ENCODE measurements around the gene TMTC2. TPM values are rescaled to one million over a fixed set of nuclear protein-coding genes. Genes with fewer than 3 reads are reported as not detected.

The TMTC2 gene
- polyA plus RNA-seq, 3 donors: 36.4 to 41.4 (median 37.4) TPM

DNA sequence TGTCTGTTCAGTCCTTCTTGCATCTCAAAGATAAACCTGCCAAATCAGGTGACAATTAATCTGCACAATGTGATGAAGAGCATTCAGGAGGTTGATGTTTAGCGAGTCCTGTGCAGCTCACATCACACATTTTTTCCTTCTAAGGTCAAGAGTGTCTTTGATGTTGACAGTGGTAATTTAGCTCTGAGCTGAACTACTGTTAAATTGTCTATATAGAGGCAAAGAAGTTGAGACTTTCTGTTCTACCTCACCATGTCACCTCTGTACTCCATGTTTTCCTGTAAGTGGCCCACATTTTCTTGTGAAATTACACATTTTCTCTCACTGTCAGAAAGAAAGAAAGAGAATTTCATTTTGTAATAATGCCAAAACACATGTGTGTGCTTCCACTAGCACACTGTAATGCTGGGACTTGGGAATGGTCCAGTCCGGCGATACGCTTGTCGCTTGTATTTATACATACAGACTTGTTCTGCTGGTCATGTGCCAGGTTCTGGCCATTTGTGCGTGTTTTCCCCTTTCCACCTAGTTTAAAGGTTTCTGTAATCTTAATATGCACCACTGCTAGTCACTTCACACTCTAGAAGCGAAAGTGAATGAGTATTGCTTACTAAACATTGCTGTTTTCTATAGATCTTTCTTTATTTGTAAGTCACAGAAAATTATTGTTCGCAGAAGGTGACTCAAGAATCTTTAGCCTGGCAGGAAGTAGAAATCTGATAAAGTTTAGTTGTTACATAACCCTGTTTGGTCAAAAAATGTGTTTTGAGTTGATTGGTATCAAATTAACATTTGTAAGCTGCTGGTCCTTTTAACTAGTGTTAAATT lies 328.9 kb downstream of the TMTC2 start:
- no peak for DNase-seq (ENCODE audit: extremely low read depth in 1 of 11, low read depth in 9 of 11, low spot score in 4 of 11)

DNA sequence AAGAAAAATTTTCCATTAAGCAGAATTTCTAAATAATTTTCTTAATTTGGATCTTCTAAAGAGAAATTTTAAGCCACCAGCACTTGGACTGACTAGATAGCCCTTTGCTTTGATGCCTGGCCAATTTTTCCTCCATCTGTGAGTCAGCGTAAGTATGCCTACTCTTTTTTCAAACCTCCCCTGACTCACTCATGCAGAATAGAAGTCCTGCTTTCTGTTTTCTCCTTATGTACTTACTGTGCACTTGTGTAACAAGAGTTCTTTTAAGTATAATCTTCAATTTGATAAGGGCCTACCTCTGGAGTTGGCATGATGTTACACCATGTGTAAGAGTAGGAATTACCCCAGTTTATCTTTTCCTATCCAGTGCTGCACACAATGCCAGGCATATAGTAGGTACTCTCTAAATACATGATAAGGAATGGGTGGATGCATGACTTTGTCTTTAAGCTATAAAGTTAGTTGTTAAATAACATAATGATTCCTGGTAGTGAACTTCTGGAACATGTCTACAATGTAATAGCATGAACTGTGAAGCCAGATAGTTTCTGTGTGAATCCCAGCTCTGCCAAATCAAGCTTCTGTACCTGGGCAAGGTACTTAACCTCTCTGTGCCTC lies 329.6 kb downstream of the TMTC2 start:
- peak in 1 of 11 donors; percentile 8 for DNase-seq (ENCODE audit: extremely low read depth in 1 of 11, low read depth in 9 of 11, low spot score in 4 of 11)

DNA sequence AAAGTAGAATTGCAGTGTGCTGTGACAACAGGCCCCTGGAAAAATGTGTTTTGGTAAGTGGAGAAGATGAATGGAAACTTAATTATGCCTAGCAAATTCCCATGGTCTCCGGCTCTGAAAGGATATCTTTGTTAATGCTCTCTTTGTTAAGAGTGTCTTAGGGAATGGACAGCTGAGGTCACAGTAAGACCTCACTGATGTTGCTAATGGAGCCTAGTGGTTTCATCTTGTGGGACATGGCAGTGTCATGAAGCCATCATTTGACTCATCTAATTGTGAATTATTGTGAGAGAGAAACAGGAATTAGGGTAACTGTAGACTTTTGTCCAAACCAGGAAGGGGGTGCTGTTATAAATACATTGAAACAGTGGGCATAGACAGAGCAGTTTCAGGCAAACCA lies 330.3 kb downstream of the TMTC2 start:
- no peak for DNase-seq (ENCODE audit: extremely low read depth in 1 of 11, low read depth in 9 of 11, low spot score in 4 of 11)

DNA sequence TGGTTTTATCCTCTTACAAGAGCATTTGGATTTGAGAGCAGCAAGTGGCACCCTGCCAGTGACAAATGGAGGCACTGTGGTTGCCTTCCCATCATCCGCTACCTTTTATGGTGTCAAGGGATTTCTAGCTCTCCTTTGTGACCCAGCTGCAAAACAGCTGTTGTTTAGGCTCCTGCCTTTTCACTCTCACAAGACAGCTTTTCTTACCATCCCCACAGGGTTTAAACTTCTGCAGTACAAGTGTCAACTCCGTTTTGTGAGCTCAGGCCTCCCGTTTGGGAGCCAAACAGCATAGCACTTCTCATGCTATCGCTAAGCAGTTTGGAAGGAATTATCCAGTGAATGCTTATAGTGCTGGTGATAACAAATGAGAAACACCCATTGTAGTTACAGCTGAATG lies 331.4 kb downstream of the TMTC2 start:
- DNase-seq (ENCODE audit: extremely low read depth in 1 of 11, low read depth in 9 of 11, low spot score in 4 of 11): no peak

DNA sequence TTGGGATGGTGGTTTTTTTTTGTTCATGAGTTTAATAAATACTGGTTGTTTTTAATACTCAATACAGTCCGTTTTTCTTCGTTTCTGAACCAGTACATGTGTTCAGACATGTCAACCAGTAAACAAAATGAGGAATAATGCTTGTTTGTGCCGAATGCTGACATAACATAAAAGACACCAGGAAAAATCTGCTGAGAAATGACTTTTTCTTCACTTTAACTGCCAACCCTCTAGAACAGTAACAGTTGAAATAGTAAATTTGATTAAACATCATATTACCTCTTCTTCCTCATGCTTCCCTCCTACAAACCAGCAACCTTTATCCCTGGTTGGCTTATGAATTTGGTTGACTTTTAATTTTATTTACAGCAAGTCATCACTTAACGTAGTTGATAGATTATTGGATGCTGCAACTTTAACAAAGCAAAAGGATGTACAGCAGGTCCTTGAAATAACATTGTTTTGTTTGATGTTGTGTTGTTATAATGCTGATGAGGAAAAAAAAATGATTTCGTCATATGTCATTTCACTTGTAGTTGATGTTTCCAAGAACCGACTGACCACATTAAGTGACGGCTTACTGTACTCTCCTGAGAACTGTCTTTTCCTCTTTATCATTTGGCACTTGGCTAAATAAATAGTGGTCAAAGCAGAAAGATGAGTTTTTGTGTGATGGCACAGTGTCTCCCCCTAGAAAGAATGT lies 340.5 kb downstream of the TMTC2 start:
- no peak for DNase-seq (ENCODE audit: extremely low read depth in 1 of 11, low read depth in 9 of 11, low spot score in 4 of 11)

DNA sequence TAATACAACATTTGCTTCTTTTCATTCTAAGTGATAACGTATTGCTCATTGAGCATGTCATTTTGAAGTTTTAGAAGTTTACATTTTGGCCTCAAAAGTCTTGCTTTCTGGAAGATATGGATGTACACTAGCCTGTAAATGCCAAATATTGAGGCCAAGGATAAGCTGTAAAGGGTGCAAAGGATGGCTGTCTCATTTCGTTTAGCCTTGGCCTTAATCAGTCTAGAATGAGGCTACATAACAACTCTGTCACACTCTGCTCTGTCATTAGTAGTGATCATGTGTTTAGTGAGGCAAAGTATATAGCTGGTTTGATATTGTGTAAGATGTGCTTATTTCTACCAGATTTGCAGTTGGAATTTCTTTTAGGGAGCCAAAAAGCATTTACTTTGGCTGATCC lies 344.5 kb downstream of the TMTC2 start:
- DNase-seq (ENCODE audit: extremely low read depth in 1 of 11, low read depth in 9 of 11, low spot score in 4 of 11): no peak

DNA sequence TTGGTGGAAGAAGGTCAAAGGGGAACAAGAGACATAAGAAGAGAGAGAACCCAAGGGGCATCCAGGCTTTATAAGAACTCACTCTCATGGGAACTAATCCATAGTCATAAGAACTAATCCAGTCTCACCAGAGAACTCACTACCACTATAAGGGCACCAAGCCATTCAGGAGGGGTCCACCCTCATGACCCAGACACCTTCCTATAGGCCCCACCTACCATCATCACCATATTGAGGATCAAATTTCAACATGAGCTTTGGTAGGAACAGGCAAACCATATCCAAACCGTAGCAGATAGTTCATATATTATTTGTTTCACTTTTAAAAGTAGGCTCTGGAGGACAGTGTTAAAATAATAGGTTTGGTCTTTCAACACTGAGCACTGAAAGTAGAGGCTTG lies 350.1 kb downstream of the TMTC2 start:
- DNase-seq (ENCODE audit: extremely low read depth in 1 of 11, low read depth in 9 of 11, low spot score in 4 of 11): no peak

DNA sequence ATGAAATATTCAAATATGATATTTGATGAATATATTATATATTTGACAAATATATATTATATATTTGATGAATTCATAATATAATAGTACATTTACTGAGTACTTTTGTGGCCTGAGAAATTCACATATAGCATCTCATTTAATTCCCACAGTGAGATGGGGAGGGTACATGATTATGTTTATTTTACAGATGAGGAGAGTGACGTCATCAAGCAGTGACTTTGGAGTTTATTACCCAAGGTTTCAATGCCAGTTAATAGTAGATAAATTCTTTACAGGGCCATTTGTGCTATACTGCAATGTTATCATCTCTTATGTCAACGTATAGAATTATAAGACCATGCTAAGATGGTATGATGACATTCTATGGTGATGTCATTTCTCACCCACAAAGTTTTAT lies 352.7 kb downstream of the TMTC2 start:
- no peak for DNase-seq (ENCODE audit: extremely low read depth in 1 of 11, low read depth in 9 of 11, low spot score in 4 of 11)

DNA sequence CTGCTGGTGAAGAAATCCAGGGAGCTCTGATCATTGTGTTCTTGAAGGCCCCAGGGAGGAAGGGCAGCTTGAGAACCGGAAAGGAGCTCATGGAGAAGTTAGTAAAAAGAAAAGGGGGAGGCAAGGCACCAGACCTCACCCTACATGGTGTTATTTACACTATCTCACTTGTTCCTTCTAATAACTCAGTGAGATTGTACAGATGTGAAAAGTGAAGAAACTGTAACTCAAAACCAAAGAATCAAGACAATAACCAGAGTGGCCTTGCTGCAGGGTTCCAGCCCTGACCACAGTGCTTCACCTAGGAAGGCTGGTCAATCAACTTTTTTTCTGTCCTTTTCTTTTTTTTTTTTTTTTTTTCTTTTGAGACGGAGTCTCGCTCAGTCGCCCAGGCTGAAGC lies 353.6 kb downstream of the TMTC2 start:
- no peak for DNase-seq (ENCODE audit: extremely low read depth in 1 of 11, low read depth in 9 of 11, low spot score in 4 of 11)

DNA sequence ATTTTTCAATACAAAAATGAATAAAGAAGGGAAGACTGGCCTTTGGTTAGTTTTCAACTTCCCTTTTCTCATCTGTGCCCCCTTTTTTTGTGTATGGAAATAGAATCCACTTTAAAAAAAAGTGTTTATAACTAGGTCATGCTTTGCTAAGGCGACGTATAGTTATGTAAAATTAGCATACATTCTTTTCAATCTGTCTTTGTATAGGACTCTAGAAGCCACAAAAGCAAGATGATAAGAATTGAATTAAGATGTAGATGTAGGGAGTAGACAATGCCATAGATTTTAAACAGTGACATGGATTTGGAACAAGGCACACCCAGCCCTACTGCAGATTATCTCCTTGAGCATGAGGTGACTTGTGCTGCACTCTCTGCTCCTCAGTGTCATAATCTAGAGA lies 354.3 kb downstream of the TMTC2 start:
- no peak for DNase-seq (ENCODE audit: extremely low read depth in 1 of 11, low read depth in 9 of 11, low spot score in 4 of 11)

DNA sequence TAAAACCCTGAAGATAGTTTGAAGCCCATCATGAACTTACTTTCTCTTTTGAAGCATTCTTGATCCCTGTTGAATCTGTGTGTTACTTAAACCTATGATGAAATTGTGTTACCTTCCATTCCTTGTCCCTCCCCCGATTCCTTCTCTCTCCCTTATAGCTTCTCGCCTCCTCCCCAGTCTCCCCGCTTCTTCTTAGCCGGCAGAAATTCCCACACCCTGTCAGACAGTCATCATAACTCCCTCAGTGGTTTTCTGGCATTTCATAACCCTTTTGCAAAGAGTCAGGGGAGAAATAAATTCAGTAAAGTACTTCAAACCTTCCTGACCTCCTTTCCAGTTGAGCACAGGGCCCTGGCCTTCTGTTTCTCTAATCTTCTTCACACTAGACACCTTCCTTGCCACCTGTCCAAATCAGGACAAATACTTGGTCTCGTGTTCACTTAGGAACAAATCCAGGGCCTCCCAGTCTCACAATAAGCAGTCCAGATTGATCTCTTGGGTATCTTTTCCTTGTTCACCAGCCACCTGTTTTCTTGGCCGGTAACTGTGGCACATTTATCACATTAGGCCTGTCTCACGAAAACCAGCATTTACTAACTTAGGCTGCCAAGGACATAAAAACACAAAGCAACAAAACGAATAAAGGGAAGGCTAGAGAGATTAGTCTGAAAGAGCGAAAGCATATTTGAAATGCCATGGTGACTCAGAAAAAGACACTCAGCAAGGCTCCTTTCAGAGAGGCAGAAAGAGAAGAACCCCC lies 355.9 kb downstream of the TMTC2 start:
- DNase-seq (ENCODE audit: extremely low read depth in 1 of 11, low read depth in 9 of 11, low spot score in 4 of 11): no peak

DNA sequence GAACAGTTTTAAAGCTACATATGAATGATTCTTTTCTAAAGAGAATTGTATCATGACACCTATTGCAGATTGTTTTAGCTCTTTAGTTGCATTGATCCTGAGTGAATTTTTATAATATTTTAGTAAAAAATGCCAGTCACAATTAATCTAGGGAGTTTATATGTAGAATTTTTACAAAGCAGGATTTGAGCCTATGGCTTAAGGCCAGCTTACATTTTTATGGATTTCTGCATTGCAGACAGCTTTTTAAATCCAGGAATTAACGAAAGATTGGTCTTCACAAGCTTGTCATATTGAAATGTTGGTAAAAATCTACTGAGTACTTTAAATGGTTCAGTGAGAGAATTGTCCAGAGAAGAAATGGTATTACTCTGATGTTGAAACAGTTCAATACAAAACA lies 358.0 kb downstream of the TMTC2 start:
- no peak for DNase-seq (ENCODE audit: extremely low read depth in 1 of 11, low read depth in 9 of 11, low spot score in 4 of 11)

DNA sequence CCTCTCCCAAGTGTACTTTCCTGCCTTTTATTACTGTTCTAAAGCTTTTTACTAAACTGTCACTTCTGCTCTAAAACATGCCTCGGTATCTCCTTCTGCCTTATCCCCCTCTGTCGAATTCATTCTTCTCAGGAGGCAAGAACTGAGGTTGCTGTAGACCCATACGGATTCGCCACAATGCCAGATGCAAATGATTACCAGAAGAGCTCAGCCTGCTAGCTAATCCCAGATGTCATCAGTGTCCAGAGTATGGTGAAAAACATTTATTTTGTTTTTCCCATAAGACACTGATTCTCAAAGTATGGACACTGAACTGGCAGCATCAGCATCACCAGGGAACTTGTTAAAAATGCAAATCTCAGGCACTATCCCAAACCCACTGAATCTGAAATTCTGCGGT lies 359.3 kb downstream of the TMTC2 start:
- DNase-seq (ENCODE audit: extremely low read depth in 1 of 11, low read depth in 9 of 11, low spot score in 4 of 11): no peak

DNA sequence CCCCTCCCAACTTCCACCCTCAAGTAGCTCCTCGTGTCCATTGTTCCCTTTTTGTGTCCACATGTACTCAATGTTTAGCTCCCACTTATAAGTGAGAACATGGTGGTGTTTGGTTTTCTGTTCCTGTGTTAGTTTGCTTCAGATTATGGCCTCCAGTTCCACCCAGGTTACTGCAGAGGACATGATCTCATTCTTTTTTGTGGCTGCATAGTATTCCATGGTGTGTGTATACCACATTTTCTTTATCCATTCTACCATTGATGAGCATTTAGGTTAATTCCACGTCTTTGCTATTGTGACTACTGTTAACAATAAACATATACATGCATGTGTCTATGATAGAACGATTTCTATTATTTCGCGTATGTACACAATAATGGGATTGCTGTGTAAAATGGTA lies 362.6 kb downstream of the TMTC2 start:
- no peak for DNase-seq (ENCODE audit: extremely low read depth in 1 of 11, low read depth in 9 of 11, low spot score in 4 of 11)

DNA sequence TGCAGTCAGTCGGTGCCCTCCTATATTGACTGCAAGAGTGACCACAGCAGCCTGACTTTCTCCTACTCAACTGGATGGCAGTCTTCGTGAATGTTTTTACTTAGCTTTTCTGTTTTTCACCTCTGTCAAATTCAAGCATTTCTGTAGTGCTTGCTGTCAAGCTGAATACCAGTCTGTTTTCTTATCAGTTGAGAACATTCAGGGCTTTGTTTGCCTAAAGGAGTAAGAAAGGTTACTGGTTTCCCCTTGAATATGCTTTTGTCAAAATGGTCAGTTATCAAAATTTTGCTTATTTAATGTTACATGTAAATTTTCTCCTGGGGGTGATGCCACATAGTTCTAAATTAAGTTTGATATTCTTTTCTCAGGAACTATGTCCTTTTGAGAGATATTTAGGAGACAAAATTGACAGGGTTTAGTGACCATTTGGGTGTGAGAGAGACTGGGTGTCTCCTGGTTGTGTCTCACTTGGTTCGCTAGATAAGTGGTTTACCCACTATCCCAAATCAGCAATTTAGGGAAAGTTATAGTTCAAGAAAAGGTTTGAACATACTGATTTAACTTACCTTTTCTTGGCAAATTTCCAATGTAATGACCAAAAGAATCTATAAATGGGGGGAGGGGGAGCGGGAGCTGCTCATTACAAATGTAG lies 366.3 kb downstream of the TMTC2 start:
- no peak for DNase-seq (ENCODE audit: extremely low read depth in 1 of 11, low read depth in 9 of 11, low spot score in 4 of 11)

DNA sequence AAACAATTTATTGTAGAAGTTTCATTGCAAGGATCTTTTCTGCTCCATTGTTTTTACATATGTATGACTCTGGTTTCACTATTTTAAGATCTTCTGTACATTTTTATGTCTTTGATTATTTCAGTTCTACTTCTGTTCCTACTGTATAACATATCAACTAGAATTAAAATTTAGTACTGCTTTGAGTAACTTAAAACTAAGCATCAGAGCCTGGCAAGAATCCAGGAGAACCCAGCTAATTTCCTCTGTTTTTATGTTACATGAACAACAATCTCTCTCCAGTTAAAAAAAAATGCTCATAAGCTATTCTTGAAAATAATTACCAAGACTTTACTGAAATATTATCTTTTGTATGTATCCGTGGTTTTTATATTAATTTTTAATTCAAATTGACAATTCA lies 370.7 kb downstream of the TMTC2 start:
- DNase-seq (ENCODE audit: extremely low read depth in 1 of 11, low read depth in 9 of 11, low spot score in 4 of 11): peak in 5 of 11 donors; percentile 4 to 17 (median 10)

DNA sequence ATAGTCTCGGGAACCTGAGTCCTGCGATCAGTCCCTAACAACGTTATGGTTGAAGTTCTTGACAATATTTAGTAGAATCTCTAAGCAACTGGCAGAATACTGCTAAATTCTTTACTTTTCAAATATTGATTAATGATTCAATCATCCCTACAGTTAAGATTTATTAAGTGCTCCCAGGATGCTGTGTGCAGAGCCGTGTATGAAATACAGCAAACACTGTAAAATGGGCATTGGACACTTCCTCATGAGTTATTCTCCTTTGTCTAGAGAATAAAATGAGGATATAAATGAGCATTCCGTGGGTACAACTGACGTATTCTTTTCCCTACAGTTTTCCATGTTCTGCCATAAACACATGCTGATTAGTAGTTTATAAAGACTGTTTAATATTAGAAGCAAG lies 372.4 kb downstream of the TMTC2 start:
- DNase-seq (ENCODE audit: extremely low read depth in 1 of 11, low read depth in 9 of 11, low spot score in 4 of 11): no peak

DNA sequence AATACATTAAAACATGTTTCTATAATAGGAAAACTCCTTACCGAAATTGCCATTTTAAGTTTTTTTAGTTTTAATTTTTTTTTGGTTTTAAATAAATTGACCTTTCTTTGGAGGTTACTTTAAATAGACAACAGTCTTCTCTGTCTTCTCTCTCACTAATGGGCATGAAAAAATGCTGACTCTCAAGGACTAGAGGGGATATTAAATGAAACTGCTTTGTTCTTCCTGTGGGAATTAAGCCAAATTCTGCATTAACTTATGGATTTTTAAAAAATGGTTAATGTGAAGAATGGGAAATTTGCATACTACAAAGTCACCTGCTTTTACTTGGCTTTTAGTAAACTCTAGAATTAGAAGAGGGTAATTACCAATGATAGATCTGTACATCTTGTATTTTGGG lies 378.9 kb downstream of the TMTC2 start:
- DNase-seq (ENCODE audit: extremely low read depth in 1 of 11, low read depth in 9 of 11, low spot score in 4 of 11): no peak

DNA sequence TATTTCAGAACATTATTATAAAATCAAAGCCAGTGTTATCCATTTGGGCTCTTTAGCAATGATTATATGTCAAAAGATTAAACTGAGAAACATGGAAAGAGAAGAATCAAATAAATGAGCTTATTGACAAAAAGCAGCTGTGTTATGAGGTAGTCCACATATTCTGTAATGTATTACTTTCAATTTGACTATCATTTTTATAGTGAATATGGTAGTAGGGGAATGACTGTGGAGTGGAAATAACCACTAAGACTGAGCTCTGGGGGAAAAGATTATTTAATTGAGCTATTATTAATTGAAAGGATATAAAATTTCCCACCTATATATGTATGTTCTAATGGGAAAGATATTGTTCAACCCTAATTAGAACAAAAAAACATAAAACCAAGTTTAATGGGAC lies 381.3 kb downstream of the TMTC2 start:
- DNase-seq (ENCODE audit: extremely low read depth in 1 of 11, low read depth in 9 of 11, low spot score in 4 of 11): no peak

All from renal cortex interstitium (tissue), 11 donors.